ENCODE results near the gene TBC1D3D.
"Not testable (repeated sequence)": the region's sequence is repeated elsewhere in the genome, so short reads cannot be mapped to it uniquely, and the experiment has no call there.

Gene TBC1D3D

GRCh38 chr17:38003676-38004075 is at the start of gene TBC1D3D:
TBC1D3D (plus strand) TSS chr17:38003976; CDS start chr17:38005561, 1,585 bp downstream.
- in situ Hi-C loops (cut with MboI; ENCODE audit: low sequenced_read_pairs): not testable (repeated sequence)

DNA sequence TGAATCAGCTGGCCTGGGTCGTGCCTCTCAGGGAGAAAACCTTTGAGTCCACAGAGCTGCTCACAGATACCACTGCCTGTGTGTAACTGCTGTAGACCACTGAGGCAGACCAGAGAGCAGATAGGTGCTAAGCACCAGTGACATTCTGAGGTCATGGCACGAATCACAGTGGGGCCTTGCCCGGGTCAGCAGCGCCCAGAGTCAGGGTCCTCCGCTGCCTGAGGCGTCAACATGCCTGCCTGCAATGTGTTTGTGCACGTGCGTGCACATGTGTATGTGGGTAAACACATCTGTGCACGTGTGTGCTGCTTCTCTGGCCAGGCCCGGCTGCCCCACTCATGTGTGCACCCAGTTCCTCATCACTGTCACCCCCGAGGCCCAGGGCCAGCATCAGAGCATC is 14.8 kb upstream of the TBC1D3D start, which contains the start of gene TBC1D3L:
TBC1D3L (minus strand) TSS at position 101 of the 400 bp plus-strand sequence. CDS start 1,540 bp downstream, outside the sequence.
- in situ Hi-C loops (cut with MboI; ENCODE audit: low sequenced_read_pairs): not testable (repeated sequence)
